Colonic mucosa (tissue), 4 donors: Measurements from ENCODE around the gene OR5K1. TPM values are rescaled to one million over a fixed set of nuclear protein-coding genes. Genes with fewer than 3 reads are reported as not detected.

Source experiments
- DNase-seq: peaks from one replicate; pipeline ENCODE4 v3.0.0-alpha.2; 2020
- H3K27ac ChIP-seq: fragments of 200-600 bp; one replicate; pipeline ENCODE4 v1.8.0; 2021
- H3K27me3 ChIP-seq: fragments of 200-600 bp; one replicate; pipeline ENCODE4 v1.8.0; 2021
- H3K36me3 ChIP-seq: fragments of 200-600 bp; one replicate; pipeline ENCODE4 v1.8.0; 2021
- H3K4me1 ChIP-seq: fragments of 200-600 bp; one replicate; pipeline ENCODE4 v1.8.0; 2021; ENCODE audit warnings: mild to moderate bottlenecking
- H3K4me3 ChIP-seq: fragments of 200-600 bp; one replicate; pipeline ENCODE4 v1.8.0; 2021
- H3K9ac ChIP-seq, 2 donors: one replicate each; pipeline ENCODE4 v1.7.0; 2013; ENCODE audit warnings: control low read depth in 2 of 2, low read depth in 2 of 2, low read length in 2 of 2
- H3K9me3 ChIP-seq: fragments of 200-600 bp; one replicate; pipeline ENCODE4 v1.8.0; 2021
- CTCF ChIP-seq: fragments of 200-600 bp; IDR thresholded peaks from one replicate; pipeline ENCODE4 v1.8.0; 2022; ENCODE audit warnings: antibody characterized with exemption, mild to moderate bottlenecking
- intact Hi-C: fragments of 100-400 bp; cut with DNase I; formaldehyde crosslinking; loops from one replicate; pipeline ENCODE4 v1.14.1; 2022
- total RNA-seq, 2 donors: library from RNA; stranded (reverse); fragmentation: NEBNext Ultra II Directional in 1 of 2; extraction: Animal tissue kit (Norgen Biotek cat#: 25700) in 1 of 2; gene quantifications; one replicate each; pipeline ENCODE4 v1.2.1, GENCODE V29; 2021
- donor health status: healthy.
- donor health status: DM: no; HTN: no; CAD: no.
- donor health status: DM: no; HTN: no; CAD: no.

The OR5K1 gene
- total RNA-seq, 2 donors from 2014 or later: not detected

DNA sequence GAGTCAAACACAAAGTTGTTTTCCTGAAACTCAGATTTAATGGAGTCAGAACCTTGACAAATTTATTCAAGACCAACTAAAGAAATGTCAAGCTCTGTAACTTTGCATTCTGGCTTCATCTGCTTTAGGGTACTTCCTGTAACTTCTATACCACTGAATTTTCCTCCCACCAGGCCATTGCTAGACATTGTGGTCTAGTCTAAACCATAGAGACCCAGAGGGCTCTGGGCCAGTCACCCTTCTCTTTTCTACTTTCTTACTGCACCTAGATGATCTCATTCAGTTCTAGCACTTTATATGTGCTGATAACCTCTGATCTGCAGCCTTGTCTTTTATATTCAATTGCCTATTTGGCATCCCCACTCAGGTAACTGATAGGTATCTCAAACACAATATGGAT lies 2.8 kb upstream of the OR5K1 start:
- H3K9ac ChIP-seq: no peak overlapping the region
- H3K27me3 ChIP-seq: no peaks in the 10 kb centered on the region
- H3K4me3 ChIP-seq: no peak overlapping the region
- no peak for DNase-seq
- H3K4me1 ChIP-seq: no peaks in the 10 kb centered on the region
- H3K27ac ChIP-seq: no peak overlapping the region
- intact Hi-C loops: no loop called here
- no peaks in the 10 kb centered on the region for H3K9me3 ChIP-seq
- TF ChIP-seq CTCF: no peak
- H3K36me3 ChIP-seq: no peaks in the 10 kb centered on the region

DNA sequence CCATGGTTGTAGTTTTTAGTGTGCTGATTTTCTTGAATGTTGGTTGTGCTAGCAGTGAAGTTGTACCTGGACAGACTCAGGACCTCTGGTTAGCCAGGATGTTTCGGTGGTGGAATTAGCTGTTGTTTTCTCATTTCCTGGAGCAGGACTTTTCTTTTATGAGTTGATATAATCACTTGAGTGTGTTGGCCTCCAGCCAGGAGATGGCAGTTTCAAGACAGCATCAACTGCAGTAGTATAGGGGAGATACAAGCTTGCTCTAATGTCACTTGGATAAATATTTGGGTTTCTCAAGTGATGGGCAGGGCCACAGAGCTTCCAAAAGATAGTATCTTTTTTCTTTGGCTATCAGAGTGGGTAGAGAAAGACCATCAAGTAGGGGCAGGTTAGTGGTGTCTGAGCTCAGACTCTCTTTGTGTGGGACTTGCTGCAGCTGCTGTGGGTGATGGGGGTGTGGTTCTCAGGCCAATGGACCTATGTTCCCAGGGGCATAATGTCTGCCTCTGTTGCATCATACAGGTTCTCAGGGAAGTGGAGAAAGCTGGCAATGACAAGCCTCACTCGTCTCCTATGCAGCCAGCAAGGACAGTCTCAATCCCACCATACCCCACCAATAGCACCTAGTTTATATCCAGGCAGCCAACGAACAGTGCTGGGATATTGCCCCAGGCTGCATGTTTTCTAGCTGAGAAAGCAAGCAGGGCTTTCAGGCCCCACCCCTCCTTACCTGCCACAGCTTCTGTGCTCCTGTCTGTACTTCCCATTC lies 19.9 kb downstream of the OR5K1 start:
- no peaks in the 10 kb centered on the region for H3K27me3 ChIP-seq
- no peaks in the 10 kb centered on the region for H3K9me3 ChIP-seq
- intact Hi-C loops: no loop called here
- H3K9ac ChIP-seq: no peak overlapping the region
- no peak for TF ChIP-seq CTCF
- no peak for DNase-seq
- no peaks in the 10 kb centered on the region for H3K4me1 ChIP-seq
- no peak overlapping the region for H3K4me3 ChIP-seq
- no peak overlapping the region for H3K27ac ChIP-seq
- H3K36me3 ChIP-seq: no peaks in the 10 kb centered on the region

DNA sequence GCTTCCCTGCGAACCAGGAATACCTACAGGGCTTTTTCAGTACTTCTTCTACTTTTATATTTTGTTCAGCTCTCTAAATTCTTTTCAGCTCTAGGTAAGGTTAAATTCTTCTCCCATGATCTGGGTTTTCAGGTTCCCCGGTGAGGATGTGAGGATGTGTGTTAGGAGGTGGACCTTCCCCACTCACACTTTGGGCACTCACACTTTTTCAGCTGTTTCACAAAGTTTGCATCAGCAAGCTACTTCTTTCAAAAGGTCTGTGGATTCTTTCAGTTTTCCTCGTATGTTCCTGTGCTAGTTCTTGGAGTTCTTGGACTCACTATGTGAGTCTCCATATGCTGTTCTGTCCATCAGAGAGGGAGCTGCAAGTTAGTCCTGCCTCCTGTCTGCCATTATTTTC lies 20.6 kb downstream of the OR5K1 start:
- no peak for TF ChIP-seq CTCF
- H3K36me3 ChIP-seq: no peaks in the 10 kb centered on the region
- H3K27me3 ChIP-seq: no peaks in the 10 kb centered on the region
- no peak overlapping the region for H3K4me3 ChIP-seq
- no peak overlapping the region for H3K9ac ChIP-seq
- H3K4me1 ChIP-seq: no peaks in the 10 kb centered on the region
- DNase-seq: no peak
- no peak overlapping the region for H3K27ac ChIP-seq
- intact Hi-C loops: no loop called here
- H3K9me3 ChIP-seq: no peaks in the 10 kb centered on the region

DNA sequence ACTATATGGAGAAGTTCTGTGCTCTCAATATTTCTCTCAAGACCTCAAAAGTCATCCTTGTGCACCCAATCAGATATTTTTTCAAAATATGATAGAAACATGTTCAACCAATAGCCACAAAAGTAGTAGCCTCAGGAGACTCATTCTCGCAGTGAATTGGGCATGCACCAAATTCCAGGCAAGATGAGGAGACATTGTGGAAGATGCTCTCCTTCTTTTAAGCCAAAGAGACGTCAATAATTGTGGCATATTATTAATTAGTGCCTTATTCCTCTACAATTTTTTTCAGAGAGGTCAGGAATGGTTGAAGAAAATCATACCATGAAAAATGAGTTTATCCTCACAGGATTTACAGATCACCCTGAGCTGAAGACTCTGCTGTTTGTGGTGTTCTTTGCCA lies 34.4 kb downstream of the OR5K1 start, which contains the start of gene OR5K2:
Gene OR5K2 (plus strand): TSS at position 301 of the 400 bp plus-strand sequence. CDS start 0 bp downstream, at position 301.
- no peaks in the 10 kb centered on the region for H3K36me3 ChIP-seq
- no peak within 1 kb of the TSS for H3K4me3 ChIP-seq
- TF ChIP-seq CTCF: no peak
- H3K27me3 ChIP-seq: no peaks in the 10 kb centered on the region
- H3K27ac ChIP-seq: no peak within 1 kb of the TSS
- intact Hi-C loops: no loop called here
- no peak within 1 kb of the TSS for H3K9ac ChIP-seq
- no peak for DNase-seq
- no peaks in the 10 kb centered on the region for H3K9me3 ChIP-seq
- H3K4me1 ChIP-seq: no peaks in the 10 kb centered on the region

- TF ChIP-seq CTCF: no peak
- Histone ChIP-seq H3K27ac (no peak overlapping the region), H3K27me3 (no peaks in the 10 kb centered on the region), H3K9ac (no peak overlapping the region), H3K9me3 (no peaks in the 10 kb centered on the region), H3K36me3 (no peaks in the 10 kb centered on the region), H3K4me1 (no peaks in the 10 kb centered on the region), H3K4me3 (no peak overlapping the region)
- no peak for DNase-seq
- intact Hi-C loops: no loop called here
Observed at GRCh38 chr3:98500019-98500418, 37.0 kb downstream of the OR5K1 start.
